Memory B cell (primary cell): Measurements from ENCODE around the gene RTN4RL1.

Experiments used
- ATAC-seq: fragments of 150-1000 bp; cut with Tn5 transposase; 2 replicates; pipeline ENCODE4 v1.10.0; 2021; ENCODE audit warnings: low read depth, mild to moderate bottlenecking, moderate library complexity
- DNase-seq, 2 donors: peaks; one replicate each; pipeline ENCODE4 v3.0.0; 2022; ENCODE audit warnings: low spot score in 2 of 2
- H3K27ac Mint-ChIP-seq: one replicate; pipeline ENCODE4 v1.8.0; 2022; ENCODE audit warnings: mild to moderate bottlenecking, moderate library complexity, mixed read lengths
- H3K27me3 Mint-ChIP-seq: one replicate; pipeline ENCODE4 v1.8.0; 2022; ENCODE audit warnings: mixed read lengths
- H3K36me3 Mint-ChIP-seq: one replicate; pipeline ENCODE4 v1.8.0; 2022; ENCODE audit warnings: mild to moderate bottlenecking, mixed read lengths
- H3K4me1 Mint-ChIP-seq: one replicate; pipeline ENCODE4 v1.8.0; 2022; ENCODE audit warnings: mixed read lengths
- H3K4me3 Mint-ChIP-seq: one replicate; pipeline ENCODE4 v1.8.0; 2022; ENCODE audit warnings: mild to moderate bottlenecking, moderate library complexity, mixed read lengths
- H3K9me3 Mint-ChIP-seq: one replicate; pipeline ENCODE4 v1.8.0; 2022; ENCODE audit warnings: mixed read lengths

RTN4RL1 gene, protein sequence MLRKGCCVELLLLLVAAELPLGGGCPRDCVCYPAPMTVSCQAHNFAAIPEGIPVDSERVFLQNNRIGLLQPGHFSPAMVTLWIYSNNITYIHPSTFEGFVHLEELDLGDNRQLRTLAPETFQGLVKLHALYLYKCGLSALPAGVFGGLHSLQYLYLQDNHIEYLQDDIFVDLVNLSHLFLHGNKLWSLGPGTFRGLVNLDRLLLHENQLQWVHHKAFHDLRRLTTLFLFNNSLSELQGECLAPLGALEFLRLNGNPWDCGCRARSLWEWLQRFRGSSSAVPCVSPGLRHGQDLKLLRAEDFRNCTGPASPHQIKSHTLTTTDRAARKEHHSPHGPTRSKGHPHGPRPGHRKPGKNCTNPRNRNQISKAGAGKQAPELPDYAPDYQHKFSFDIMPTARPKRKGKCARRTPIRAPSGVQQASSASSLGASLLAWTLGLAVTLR

GRCh38 chr17:2025220-2025621 is at the start of gene RTN4RL1:
RTN4RL1 (minus strand) TSS chr17:2025334; CDS start chr17:2024865, 469 bp downstream.
- Mint-ChIP-seq H3K4me3 (peak within 1 kb of the TSS; percentile 87), H3K4me1 (peaks cover 10% of the 10 kb centered on the region), H3K9me3 (no peaks in the 10 kb centered on the region), H3K27ac (no peak within 1 kb of the TSS), H3K27me3 (peaks cover 16% of the 10 kb centered on the region), H3K36me3 (peaks cover 2% of the 10 kb centered on the region)
- ATAC-seq (peak; percentile 14), DNase-seq (peak in 1 of 2 donors; percentile 49)

DNA sequence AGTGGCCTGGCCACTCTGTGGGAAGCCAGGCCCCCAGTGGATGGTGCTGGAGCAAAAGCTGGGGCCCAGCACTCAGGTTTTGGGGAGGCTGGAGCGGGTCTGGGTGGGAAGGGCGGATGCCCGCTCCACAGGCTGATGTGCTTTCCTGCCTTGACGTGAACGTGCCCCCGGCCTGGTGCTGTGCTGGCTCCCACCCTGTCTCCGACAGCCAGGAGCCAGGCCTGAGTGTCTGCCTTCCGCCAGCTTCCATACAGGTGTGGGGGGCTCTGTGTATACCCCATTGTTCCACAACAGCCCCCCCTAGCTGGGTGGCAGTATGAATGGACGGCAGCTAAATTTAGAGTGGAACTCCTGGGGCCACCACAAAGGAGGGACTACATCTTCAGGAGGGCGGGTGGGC is 49.8 kb upstream of the RTN4RL1 start:
- ATAC-seq = no peak

GRCh38 chr17:2071455-2072281 is 46.5 kb upstream of the RTN4RL1 start:
- no peak for ATAC-seq
- DNase-seq = no peak
- Mint-ChIP-seq H3K27ac (no peak overlapping the region), H3K27me3 (no peaks in the 10 kb centered on the region), H3K4me1 (peaks cover 18% of the 10 kb centered on the region), H3K36me3 (peaks cover 17% of the 10 kb centered on the region), H3K4me3 (no peak overlapping the region), H3K9me3 (no peaks in the 10 kb centered on the region)

More for the DNA sequence above, 49.8 kb upstream of the RTN4RL1 start:
- Mint-ChIP-seq H3K27me3 (no peaks in the 10 kb centered on the region), H3K27ac (no peak overlapping the region), H3K9me3 (no peaks in the 10 kb centered on the region), H3K36me3 (peaks cover 25% of the 10 kb centered on the region), H3K4me1 (peaks cover 13% of the 10 kb centered on the region), H3K4me3 (no peak overlapping the region)
- DNase-seq = no peak

DNA sequence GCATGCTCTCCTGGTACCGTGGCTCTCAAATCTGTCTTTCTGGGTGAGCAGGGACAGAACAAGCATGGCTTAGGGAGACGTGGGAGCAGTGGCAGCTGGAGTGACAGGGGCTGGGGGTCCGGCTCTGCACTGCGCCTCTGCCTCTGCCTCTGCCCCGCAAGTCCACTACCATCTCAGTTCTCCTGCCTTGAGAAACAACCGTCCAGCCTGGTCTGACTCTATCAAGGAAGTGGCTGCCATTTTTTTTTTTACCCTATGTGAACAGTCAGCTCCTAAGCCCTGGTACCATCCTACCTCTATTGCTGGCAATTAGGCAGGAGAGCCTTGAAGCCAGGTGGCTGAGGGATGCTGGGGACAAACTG is 45.9 kb upstream of the RTN4RL1 start:
- Mint-ChIP-seq H3K9me3 (no peaks in the 10 kb centered on the region), H3K4me3 (no peak overlapping the region), H3K27ac (no peak overlapping the region), H3K27me3 (no peaks in the 10 kb centered on the region), H3K4me1 (peaks cover 20% of the 10 kb centered on the region), H3K36me3 (peaks cover 17% of the 10 kb centered on the region)
- ATAC-seq (no peak), DNase-seq (no peak)

GRCh38 chr17:2070241-2071023 is 45.3 kb upstream of the RTN4RL1 start:
- peaks cover 22% of the 10 kb centered on the region for H3K4me1 Mint-ChIP-seq
- no peaks in the 10 kb centered on the region for H3K9me3 Mint-ChIP-seq
- no peak overlapping the region for H3K4me3 Mint-ChIP-seq
- peak overlapping the region; percentile 17 for H3K27ac Mint-ChIP-seq
- ATAC-seq (peak; percentile 73), DNase-seq (no peak)
- H3K27me3 Mint-ChIP-seq = no peaks in the 10 kb centered on the region
- H3K36me3 Mint-ChIP-seq = peaks cover 17% of the 10 kb centered on the region

DNA sequence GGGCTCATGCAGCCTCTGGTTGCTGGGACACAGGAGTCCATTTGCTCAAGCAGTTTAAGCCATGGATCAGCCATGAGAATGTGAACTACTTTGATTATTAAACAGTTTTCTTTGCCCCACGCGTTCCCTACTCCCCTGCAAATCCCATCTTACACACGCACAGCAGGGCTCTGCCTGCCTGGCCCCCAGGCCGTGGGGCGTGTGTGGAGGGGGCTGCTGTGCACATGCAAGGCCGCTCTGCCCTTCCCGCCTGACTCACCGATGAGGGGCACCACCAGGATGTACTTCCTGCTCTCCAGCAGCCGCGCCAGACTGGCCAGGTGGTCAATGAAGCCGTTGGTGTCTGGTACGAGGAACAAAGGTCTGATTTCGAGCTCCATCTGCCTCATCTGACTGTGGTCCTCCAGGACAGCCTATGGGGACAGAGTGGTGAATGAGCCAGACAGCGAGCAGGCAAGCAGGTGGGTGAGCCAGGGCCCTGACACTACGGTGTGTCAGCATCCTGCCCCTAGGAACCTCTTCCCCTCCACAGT is 43.5 kb upstream of the RTN4RL1 start:
- Mint-ChIP-seq H3K9me3 (no peaks in the 10 kb centered on the region), H3K4me1 (peaks cover 35% of the 10 kb centered on the region), H3K4me3 (no peak overlapping the region), H3K36me3 (peaks cover 19% of the 10 kb centered on the region), H3K27ac (no peak overlapping the region), H3K27me3 (no peaks in the 10 kb centered on the region)
- no peak for DNase-seq
- ATAC-seq = no peak

GRCh38 chr17:2068031-2068518 is 42.9 kb upstream of the RTN4RL1 start:
- H3K27me3 Mint-ChIP-seq = no peaks in the 10 kb centered on the region
- no peak overlapping the region for H3K27ac Mint-ChIP-seq
- peaks cover 39% of the 10 kb centered on the region for H3K4me1 Mint-ChIP-seq
- no peaks in the 10 kb centered on the region for H3K9me3 Mint-ChIP-seq
- peaks cover 19% of the 10 kb centered on the region for H3K36me3 Mint-ChIP-seq
- no peak for DNase-seq
- no peak for ATAC-seq
- no peak overlapping the region for H3K4me3 Mint-ChIP-seq

DNA sequence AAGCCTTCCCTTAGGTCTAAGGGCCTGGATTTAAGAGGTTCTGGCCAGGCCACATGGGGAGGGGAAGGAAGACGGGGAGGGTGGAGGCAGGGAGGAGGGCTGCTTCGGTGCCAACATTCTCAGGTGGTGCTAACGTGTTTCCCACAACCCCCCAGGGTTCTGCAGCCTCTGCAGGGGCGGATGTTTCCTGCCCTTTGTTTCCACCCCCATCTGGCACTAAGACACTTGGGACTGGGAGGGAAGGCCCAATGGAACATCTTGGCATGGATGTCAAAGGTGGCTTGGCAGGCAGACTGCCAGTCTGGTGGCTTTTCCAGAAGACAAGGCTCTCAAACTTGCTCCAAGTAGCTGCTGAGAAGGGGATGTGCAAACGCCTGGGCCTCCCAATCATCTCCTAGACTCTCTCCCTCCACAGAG is 42.5 kb upstream of the RTN4RL1 start:
- no peak for DNase-seq
- no peak for ATAC-seq
- H3K9me3 Mint-ChIP-seq = no peaks in the 10 kb centered on the region
- H3K27me3 Mint-ChIP-seq = no peaks in the 10 kb centered on the region
- H3K4me1 Mint-ChIP-seq = peaks cover 39% of the 10 kb centered on the region
- H3K36me3 Mint-ChIP-seq = peaks cover 19% of the 10 kb centered on the region
- no peak overlapping the region for H3K4me3 Mint-ChIP-seq
- H3K27ac Mint-ChIP-seq = no peak overlapping the region

- Mint-ChIP-seq H3K4me3 (no peak overlapping the region), H3K27me3 (no peaks in the 10 kb centered on the region), H3K27ac (no peak overlapping the region), H3K36me3 (peaks cover 17% of the 10 kb centered on the region), H3K4me1 (peaks cover 39% of the 10 kb centered on the region), H3K9me3 (no peaks in the 10 kb centered on the region)
- no peak for ATAC-seq
- DNase-seq = no peak
Observed at GRCh38 chr17:2067048-2067561, 42.0 kb upstream of the RTN4RL1 start.

DNA sequence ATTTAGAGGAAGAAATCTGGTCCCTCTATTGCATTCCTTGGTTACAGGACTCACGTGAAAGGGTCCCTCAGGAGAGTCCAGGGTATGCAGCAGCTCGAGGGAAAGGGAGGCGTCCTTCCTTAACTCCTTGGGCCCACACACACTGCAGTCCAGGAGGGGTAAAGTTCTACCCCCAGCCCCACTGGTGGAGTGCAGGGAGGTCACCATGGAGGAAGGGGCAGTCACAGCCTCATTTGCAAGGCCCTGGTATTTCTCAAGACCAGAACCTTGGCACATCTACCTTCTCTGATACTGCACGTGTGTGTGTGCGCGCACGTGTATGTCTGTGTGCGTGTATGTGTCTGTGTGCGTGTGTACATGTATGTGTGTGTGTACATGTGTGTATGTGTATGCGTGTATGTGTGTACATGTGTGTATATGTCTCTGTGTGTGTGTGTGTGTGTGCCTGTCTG is 40.8 kb upstream of the RTN4RL1 start:
- no peaks in the 10 kb centered on the region for H3K27me3 Mint-ChIP-seq
- H3K9me3 Mint-ChIP-seq = no peaks in the 10 kb centered on the region
- H3K36me3 Mint-ChIP-seq = peaks cover 14% of the 10 kb centered on the region
- no peak for DNase-seq
- ATAC-seq = no peak
- peaks cover 35% of the 10 kb centered on the region for H3K4me1 Mint-ChIP-seq
- no peak overlapping the region for H3K4me3 Mint-ChIP-seq
- H3K27ac Mint-ChIP-seq = no peak overlapping the region

DNA sequence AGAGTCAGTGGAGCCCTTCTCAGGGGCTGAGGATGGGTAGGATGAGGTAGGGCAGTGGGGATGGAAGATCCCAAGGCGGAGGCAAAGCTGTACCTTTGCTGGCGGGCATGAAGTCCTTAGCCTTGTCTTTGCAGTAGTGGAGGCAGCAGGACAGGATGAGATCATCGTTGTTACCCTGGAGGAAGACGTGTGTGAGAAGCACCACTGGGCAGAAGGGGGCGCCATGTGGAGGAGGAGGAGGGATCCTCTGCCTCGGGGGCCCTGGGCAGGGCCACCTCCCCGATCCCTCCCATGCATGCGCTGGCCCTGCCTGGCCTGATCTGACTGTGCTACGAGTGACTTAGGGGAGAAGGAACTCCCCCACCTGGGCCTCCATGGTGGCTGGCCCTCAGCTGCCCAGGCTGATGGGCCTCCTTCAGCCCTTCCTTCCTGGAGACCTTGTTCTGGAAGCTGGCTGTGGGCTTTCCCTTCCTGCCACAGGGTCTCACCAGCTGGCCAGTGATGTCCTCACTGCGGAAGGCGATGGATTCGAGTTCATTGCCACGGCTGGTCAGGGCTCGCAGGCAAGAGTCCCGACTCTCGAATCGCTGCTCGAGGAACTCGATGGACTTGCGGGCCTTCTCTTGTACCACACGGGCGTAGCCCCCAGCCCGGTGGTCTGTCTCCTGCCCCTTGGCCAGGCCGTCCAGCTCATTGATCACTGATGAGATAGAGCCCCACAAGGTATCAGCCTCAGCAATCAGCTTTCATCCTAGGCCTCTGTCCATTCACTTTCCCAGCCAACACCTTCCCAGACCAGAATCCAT is 40.0 kb upstream of the RTN4RL1 start:
- Mint-ChIP-seq H3K27ac (peak overlapping the region; percentile 53), H3K4me3 (peak overlapping the region; percentile 39), H3K27me3 (peaks cover 4% of the 10 kb centered on the region), H3K4me1 (peaks cover 34% of the 10 kb centered on the region), H3K36me3 (peaks cover 20% of the 10 kb centered on the region), H3K9me3 (no peaks in the 10 kb centered on the region)
- ATAC-seq (peak; percentile 23), DNase-seq (no peak)

DNA sequence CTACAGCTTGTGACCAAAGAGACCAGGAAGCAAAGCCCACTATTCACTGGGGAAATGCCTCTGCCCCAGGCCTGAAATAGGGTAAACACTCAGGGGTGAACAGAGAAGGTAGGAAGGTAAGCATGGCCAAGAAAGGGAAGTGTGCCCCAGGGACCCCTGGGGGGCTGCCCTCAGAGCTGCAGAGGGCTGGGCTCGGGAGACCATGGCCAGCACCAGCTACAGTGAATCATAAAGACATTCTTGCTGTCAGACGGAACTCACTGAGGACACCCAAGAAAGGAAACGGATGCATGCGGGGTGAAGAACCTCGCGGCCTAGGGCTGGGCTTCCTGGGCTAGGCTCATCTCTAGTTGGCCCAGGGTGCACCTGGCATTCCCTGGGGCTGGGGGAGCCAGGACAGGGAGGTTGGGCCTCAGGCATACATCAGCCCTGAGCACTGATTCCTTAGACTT is 39.4 kb upstream of the RTN4RL1 start:
- peak overlapping the region; percentile 39 for H3K4me3 Mint-ChIP-seq
- peaks cover 20% of the 10 kb centered on the region for H3K36me3 Mint-ChIP-seq
- peaks cover 30% of the 10 kb centered on the region for H3K4me1 Mint-ChIP-seq
- no peaks in the 10 kb centered on the region for H3K9me3 Mint-ChIP-seq
- H3K27ac Mint-ChIP-seq = peak overlapping the region; percentile 53
- ATAC-seq (peak; percentile 65), DNase-seq (no peak)
- H3K27me3 Mint-ChIP-seq = peaks cover 4% of the 10 kb centered on the region
